DMS153 (cell line): ENCODE results near the gene TDRD10.
"Not testable (repeated sequence)": the region's sequence is repeated elsewhere in the genome, so short reads cannot be mapped to it uniquely, and the experiment has no call there.

Experiments
- DNase-seq: peaks from one replicate; lab custom pipeline; 2025; lab: John Stamatoyannopoulos, UW

The TDRD10 gene

GRCh38 chr1:154514066-154514553 lies 12.1 kb downstream of the TDRD10 start:
- no peak for DNase-seq

GRCh38 chr1:154517661-154518060 lies 15.6 kb downstream of the TDRD10 start:
- no peak for DNase-seq

GRCh38 chr1:154519591-154519991 lies 17.6 kb downstream of the TDRD10 start:
- no peak for DNase-seq

GRCh38 chr1:154520333-154520732 lies 18.3 kb downstream of the TDRD10 start:
- DNase-seq: no peak

GRCh38 chr1:154521695-154522094 lies 19.7 kb downstream of the TDRD10 start:
- peak; percentile 24 for DNase-seq

- no peak for DNase-seq
Observed at GRCh38 chr1:154524881-154525280, 22.9 kb downstream of the TDRD10 start.

- DNase-seq: no peak
Observed at GRCh38 chr1:154527192-154527591, 25.2 kb downstream of the TDRD10 start.

- no peak for DNase-seq
Observed at GRCh38 chr1:154529308-154529707, 27.3 kb downstream of the TDRD10 start.

- not testable (repeated sequence) for DNase-seq
Observed at GRCh38 chr1:154531950-154532349, 29.9 kb downstream of the TDRD10 start.

GRCh38 chr1:154533952-154534844 lies 32.2 kb downstream of the TDRD10 start:
- peak; percentile 44 for DNase-seq

GRCh38 chr1:154536570-154536969 lies 34.6 kb downstream of the TDRD10 start:
- no peak for DNase-seq

GRCh38 chr1:154539486-154540483 lies 37.8 kb downstream of the TDRD10 start:
- DNase-seq: no peak

GRCh38 chr1:154541231-154541630 lies 39.2 kb downstream of the TDRD10 start:
- DNase-seq: no peak

GRCh38 chr1:154546264-154547063 lies 44.4 kb downstream of the TDRD10 start:
- peak; percentile 70 for DNase-seq

GRCh38 chr1:154547105-154547732 lies 45.2 kb downstream of the TDRD10 start:
- no peak for DNase-seq

GRCh38 chr1:154548028-154548427 lies 46.0 kb downstream of the TDRD10 start:
- no peak for DNase-seq

- DNase-seq: no peak
Observed at GRCh38 chr1:154549202-154549770, 47.3 kb downstream of the TDRD10 start.

- DNase-seq: no peak
Observed at GRCh38 chr1:154550070-154550469, 48.1 kb downstream of the TDRD10 start.

GRCh38 chr1:154550657-154551056 lies 48.6 kb downstream of the TDRD10 start:
- DNase-seq: no peak

- no peak for DNase-seq
Observed at GRCh38 chr1:154551474-154551873, 49.5 kb downstream of the TDRD10 start.

- no peak for DNase-seq
Observed at GRCh38 chr1:154552036-154552435, 50.0 kb downstream of the TDRD10 start.
